AG09309 (cell line): ENCODE measurements around the gene SLC7A6.

Source experiments
- DNase-seq: peaks from one replicate; pipeline ENCODE4 v3.0.0-alpha.2; 2010; ENCODE audit warnings: low read depth
- H3K4me3 ChIP-seq: 2 replicates; pipeline ENCODE4 v1.5.1; 2011; ENCODE audit warnings: mild to moderate bottlenecking, low read depth, low read length, moderate library complexity; ENCODE audit not compliant: control insufficient read depth
- TF ChIP-seq, protein P1 (sequence below): IDR thresholded peaks from 2 replicates; pipeline ENCODE4 v1.5.1; 2011; ENCODE audit warnings: mild to moderate bottlenecking, low read depth, low read length, inconsistent platforms; ENCODE audit not compliant: insufficient read depth, control insufficient read depth; ENCODE audit errors: missing control alignments

Gene SLC7A6

DNA sequence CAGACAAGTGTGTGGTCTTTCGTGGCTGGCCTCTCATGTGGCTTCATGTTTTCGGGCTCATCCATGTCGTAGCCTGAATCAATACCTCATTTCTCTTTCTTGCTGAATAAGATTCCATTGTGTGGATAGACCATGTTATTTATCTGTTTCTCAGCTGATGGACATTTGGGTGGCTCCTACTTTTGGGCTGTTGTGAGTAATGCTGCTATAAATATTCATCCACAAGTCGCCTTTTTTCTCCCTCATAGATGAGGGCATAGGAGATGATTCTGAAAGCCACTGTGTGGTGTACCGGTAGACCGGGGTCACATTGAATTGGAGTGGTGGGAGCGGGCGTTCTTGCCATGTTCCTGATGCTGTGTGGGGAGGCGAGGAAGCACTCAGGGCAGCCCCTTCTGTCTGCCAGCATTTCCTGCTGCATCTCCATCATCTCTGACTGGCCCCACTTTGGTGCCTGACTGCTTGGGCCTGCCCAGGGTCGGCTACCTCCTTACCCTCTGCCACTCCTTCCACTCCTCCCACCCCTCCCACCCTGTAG is 86.6 kb downstream of the SLC7A6 start:
- no peak for DNase-seq
- H3K4me3 ChIP-seq = no peak overlapping the region
- TF ChIP-seq, protein P1, sequence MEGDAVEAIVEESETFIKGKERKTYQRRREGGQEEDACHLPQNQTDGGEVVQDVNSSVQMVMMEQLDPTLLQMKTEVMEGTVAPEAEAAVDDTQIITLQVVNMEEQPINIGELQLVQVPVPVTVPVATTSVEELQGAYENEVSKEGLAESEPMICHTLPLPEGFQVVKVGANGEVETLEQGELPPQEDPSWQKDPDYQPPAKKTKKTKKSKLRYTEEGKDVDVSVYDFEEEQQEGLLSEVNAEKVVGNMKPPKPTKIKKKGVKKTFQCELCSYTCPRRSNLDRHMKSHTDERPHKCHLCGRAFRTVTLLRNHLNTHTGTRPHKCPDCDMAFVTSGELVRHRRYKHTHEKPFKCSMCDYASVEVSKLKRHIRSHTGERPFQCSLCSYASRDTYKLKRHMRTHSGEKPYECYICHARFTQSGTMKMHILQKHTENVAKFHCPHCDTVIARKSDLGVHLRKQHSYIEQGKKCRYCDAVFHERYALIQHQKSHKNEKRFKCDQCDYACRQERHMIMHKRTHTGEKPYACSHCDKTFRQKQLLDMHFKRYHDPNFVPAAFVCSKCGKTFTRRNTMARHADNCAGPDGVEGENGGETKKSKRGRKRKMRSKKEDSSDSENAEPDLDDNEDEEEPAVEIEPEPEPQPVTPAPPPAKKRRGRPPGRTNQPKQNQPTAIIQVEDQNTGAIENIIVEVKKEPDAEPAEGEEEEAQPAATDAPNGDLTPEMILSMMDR = no peak
